HL-60 (cell line): ENCODE measurements around the gene CCDC93.

Experiments used
- POLR2AphosphoS5 ChIP-seq: IDR thresholded peaks from 2 replicates; pipeline ENCODE4 v1.6.1; 2012; ENCODE audit warnings: low read depth
- TF ChIP-seq, protein P1 (sequence below): IDR thresholded peaks from one replicate; pipeline ENCODE4 v1.5.1; 2011; ENCODE audit warnings: low read length, control low read depth, inconsistent platforms; ENCODE audit not compliant: insufficient read depth
- TF ChIP-seq, protein P2 (sequence below): IDR thresholded peaks from 2 replicates; pipeline ENCODE4 v1.6.1; 2012; ENCODE audit warnings: low read depth; ENCODE audit not compliant: insufficient replicate concordance

DNA sequence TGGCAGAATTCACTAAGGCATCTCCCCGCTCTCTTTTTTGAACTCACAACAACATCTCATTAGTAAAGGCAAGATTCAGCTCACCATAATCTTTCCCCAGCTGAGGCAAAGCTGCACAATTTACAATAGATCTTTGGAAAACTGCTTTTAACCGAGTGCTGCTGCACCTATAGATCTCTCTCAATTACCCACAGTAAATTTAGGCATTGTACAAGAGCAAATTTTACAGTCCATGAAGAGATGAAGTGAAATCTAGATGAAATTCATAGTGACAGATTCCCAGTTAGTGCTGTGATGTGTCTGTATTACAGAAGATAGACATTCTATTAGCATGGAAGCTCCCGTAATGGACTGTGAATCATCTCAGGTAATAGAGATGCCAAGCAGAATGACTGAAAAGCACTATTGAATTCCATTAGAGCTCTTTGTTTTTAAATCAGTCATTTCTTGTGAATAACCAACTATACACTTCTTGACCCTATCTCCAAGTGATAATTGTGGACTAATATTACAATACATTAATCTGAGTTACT lies 38.0 kb upstream of the CCDC93 start:
- TF ChIP-seq, protein P1, sequence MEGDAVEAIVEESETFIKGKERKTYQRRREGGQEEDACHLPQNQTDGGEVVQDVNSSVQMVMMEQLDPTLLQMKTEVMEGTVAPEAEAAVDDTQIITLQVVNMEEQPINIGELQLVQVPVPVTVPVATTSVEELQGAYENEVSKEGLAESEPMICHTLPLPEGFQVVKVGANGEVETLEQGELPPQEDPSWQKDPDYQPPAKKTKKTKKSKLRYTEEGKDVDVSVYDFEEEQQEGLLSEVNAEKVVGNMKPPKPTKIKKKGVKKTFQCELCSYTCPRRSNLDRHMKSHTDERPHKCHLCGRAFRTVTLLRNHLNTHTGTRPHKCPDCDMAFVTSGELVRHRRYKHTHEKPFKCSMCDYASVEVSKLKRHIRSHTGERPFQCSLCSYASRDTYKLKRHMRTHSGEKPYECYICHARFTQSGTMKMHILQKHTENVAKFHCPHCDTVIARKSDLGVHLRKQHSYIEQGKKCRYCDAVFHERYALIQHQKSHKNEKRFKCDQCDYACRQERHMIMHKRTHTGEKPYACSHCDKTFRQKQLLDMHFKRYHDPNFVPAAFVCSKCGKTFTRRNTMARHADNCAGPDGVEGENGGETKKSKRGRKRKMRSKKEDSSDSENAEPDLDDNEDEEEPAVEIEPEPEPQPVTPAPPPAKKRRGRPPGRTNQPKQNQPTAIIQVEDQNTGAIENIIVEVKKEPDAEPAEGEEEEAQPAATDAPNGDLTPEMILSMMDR = no peak
- TF ChIP-seq POLR2AphosphoS5 = no peak
- TF ChIP-seq, protein P2, sequence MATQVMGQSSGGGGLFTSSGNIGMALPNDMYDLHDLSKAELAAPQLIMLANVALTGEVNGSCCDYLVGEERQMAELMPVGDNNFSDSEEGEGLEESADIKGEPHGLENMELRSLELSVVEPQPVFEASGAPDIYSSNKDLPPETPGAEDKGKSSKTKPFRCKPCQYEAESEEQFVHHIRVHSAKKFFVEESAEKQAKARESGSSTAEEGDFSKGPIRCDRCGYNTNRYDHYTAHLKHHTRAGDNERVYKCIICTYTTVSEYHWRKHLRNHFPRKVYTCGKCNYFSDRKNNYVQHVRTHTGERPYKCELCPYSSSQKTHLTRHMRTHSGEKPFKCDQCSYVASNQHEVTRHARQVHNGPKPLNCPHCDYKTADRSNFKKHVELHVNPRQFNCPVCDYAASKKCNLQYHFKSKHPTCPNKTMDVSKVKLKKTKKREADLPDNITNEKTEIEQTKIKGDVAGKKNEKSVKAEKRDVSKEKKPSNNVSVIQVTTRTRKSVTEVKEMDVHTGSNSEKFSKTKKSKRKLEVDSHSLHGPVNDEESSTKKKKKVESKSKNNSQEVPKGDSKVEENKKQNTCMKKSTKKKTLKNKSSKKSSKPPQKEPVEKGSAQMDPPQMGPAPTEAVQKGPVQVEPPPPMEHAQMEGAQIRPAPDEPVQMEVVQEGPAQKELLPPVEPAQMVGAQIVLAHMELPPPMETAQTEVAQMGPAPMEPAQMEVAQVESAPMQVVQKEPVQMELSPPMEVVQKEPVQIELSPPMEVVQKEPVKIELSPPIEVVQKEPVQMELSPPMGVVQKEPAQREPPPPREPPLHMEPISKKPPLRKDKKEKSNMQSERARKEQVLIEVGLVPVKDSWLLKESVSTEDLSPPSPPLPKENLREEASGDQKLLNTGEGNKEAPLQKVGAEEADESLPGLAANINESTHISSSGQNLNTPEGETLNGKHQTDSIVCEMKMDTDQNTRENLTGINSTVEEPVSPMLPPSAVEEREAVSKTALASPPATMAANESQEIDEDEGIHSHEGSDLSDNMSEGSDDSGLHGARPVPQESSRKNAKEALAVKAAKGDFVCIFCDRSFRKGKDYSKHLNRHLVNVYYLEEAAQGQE = no peak
